H1 (cell line): ENCODE measurements around the gene CCDC40. TPM values are rescaled to one million over a fixed set of nuclear protein-coding genes. Genes with fewer than 3 reads are reported as not detected.

Source experiments
- CTCF ChIA-PET: fragments of 300-600 bp; sonication (Branson Sonifier 250); formaldehyde crosslinking; loops from one replicate; lab custom pipeline; 2021; ENCODE audit not compliant: partially characterized antibody; lab: Charles Lee
- POLR2A ChIA-PET: fragments of 300-600 bp; sonication (Branson Sonifier 250); formaldehyde crosslinking; loops from one replicate; lab custom pipeline; 2021; ENCODE audit warnings: inconsistent platforms; ENCODE audit not compliant: partially characterized antibody; lab: Charles Lee
- DNase-seq, 2 experiments: peaks; one replicate each; pipeline versions ENCODE4 v3.0.0 to v3.0.0-alpha.2; 2010 to 2022; ENCODE audit warnings: low spot score in 2 of 2, low read depth in 1 of 2, mixed read lengths in 1 of 2
- FAIRE-seq: peaks from 2 replicates; lab custom pipeline; 2011; peaks lifted over from hg19 to GRCh38; lab: Jason Lieb, UNC
- H2AFZ ChIP-seq: 2 replicates; pipeline ENCODE4 v1.8.1; 2012; ENCODE audit warnings: low read length, inconsistent platforms
- H2AK5ac ChIP-seq: 2 replicates; pipeline ENCODE4 v1.6.1; 2013; ENCODE audit warnings: low read depth, low read length
- H2BK120ac ChIP-seq: replicated peaks from 2 replicates; pipeline ENCODE3; 2013; ENCODE audit warnings: low read depth, low read length, inconsistent platforms
- H2BK12ac ChIP-seq: 2 replicates; pipeline ENCODE4 v1.6.1; 2013; ENCODE audit warnings: low read depth, low read length
- H2BK15ac ChIP-seq: 2 replicates; pipeline ENCODE4 v1.6.1; 2013; ENCODE audit warnings: low read length
- H2BK20ac ChIP-seq: 2 replicates; pipeline ENCODE4 v1.6.1; 2013; ENCODE audit warnings: low read length
- H2BK5ac ChIP-seq: 2 replicates; pipeline ENCODE4 v1.6.1; 2013; ENCODE audit warnings: low read depth, low read length
- H3K14ac ChIP-seq: 2 replicates; pipeline ENCODE4 v1.6.1; 2013; ENCODE audit warnings: inconsistent platforms; ENCODE audit not compliant: insufficient read length
- H3K18ac ChIP-seq: 2 replicates; pipeline ENCODE4 v1.6.1; 2013; ENCODE audit warnings: low read length; ENCODE audit errors: extremely low read depth
- H3K23ac ChIP-seq: 2 replicates; pipeline ENCODE4 v1.6.1; 2013; ENCODE audit warnings: inconsistent platforms; ENCODE audit not compliant: insufficient read length
- H3K23me2 ChIP-seq: 2 replicates; pipeline ENCODE4 v1.6.1; 2013; ENCODE audit warnings: low read depth, low read length
- H3K27ac ChIP-seq: 2 replicates; pipeline ENCODE4 v1.6.1; 2011; ENCODE audit warnings: low read depth, low read length, inconsistent platforms
- H3K27me3 ChIP-seq, 4 experiments: replicated peaks in 1 of 4; 1 replicate in 1 of 4; 2 replicates in 3 of 4; pipeline versions ENCODE4 v1.6.1 to v1.8.1; 2011 to 2013; ENCODE audit warnings: low read length in 3 of 4, mild to moderate bottlenecking in 3 of 4, inconsistent platforms in 2 of 4, mixed read lengths in 2 of 4, moderate library complexity in 1 of 4; ENCODE audit not compliant: control insufficient read depth in 3 of 4, insufficient read depth in 3 of 4; ENCODE audit errors: extremely low read depth in 1 of 4
- H3K36me3 ChIP-seq, 4 experiments: 2 replicates each; pipeline versions ENCODE4 v1.6.1 to v1.8.1; 2011 to 2013; ENCODE audit warnings: mild to moderate bottlenecking in 4 of 4, low read length in 3 of 4, moderate library complexity in 2 of 4, control low read depth in 1 of 4, inconsistent platforms in 1 of 4; ENCODE audit not compliant: insufficient read depth in 4 of 4, control insufficient read depth in 2 of 4
- H3K4ac ChIP-seq: replicated peaks from 2 replicates; pipeline ENCODE3; 2013; ENCODE audit warnings: low read length, low read depth, mixed read lengths, inconsistent platforms; ENCODE audit not compliant: insufficient read length
- H3K4me1 ChIP-seq, 4 experiments: replicated peaks in 1 of 4; 1 replicate in 1 of 4; 2 replicates in 3 of 4; pipeline versions ENCODE4 v1.6.1 to v1.8.1; 2011 to 2013; ENCODE audit warnings: low read length in 3 of 4, inconsistent platforms in 2 of 4, mixed read lengths in 1 of 4; ENCODE audit not compliant: insufficient read depth in 4 of 4, control insufficient read depth in 3 of 4
- H3K4me2 ChIP-seq, 2 experiments: 2 replicates each; pipeline versions ENCODE4 v1.6.1 to v1.8.1; 2011 to 2013; ENCODE audit warnings: low read depth in 2 of 2, low read length in 2 of 2, control low read depth in 1 of 2, inconsistent platforms in 1 of 2, mild to moderate bottlenecking in 1 of 2; ENCODE audit not compliant: insufficient read depth in 1 of 2
- H3K4me3 ChIP-seq, 4 experiments: fragments of 200-600, 300-600 bp in 1 of 4; sonication (generic), shearing (Covaris generic), sonication (Bioruptor Twin) in 1 of 4; 2 replicates each; pipeline versions ENCODE4 v1.5.1 to v1.8.1; 2011 to 2016; ENCODE audit warnings: low read length in 4 of 4, low read depth in 3 of 4, control low read depth in 2 of 4, inconsistent platforms in 2 of 4, mild to moderate bottlenecking in 2 of 4, mixed read lengths in 1 of 4, moderate library complexity in 1 of 4; ENCODE audit not compliant: insufficient read depth in 2 of 4; ENCODE audit errors: extremely low read depth in 1 of 4
- H3K56ac ChIP-seq: replicated peaks from 2 replicates; pipeline ENCODE3; 2013; ENCODE audit warnings: low read depth, mild to moderate bottlenecking, mixed read lengths, low read length, inconsistent platforms; ENCODE audit not compliant: insufficient read length
- H3K79me1 ChIP-seq: 2 replicates; pipeline ENCODE4 v1.6.1; 2013; ENCODE audit warnings: low read depth, low read length, control low read depth
- H3K79me2 ChIP-seq, 2 experiments: 2 replicates each; pipeline versions ENCODE4 v1.6.1 to v1.8.1; 2012 to 2013; ENCODE audit warnings: low read length in 2 of 2, mild to moderate bottlenecking in 2 of 2, inconsistent platforms in 1 of 2; ENCODE audit not compliant: insufficient read depth in 2 of 2, control insufficient read depth in 1 of 2
- H3K9ac ChIP-seq, 4 experiments: replicated peaks in 1 of 4; 1 replicate in 1 of 4; 2 replicates in 3 of 4; pipeline versions ENCODE4 v1.6.1 to v1.8.1; 2011 to 2013; ENCODE audit warnings: low read depth in 3 of 4, low read length in 3 of 4, control low read depth in 2 of 4, mild to moderate bottlenecking in 2 of 4, moderate library complexity in 2 of 4, inconsistent platforms in 1 of 4; ENCODE audit errors: extremely low read depth in 1 of 4
- H3K9me3 ChIP-seq, 2 experiments: 2 replicates each; pipeline versions ENCODE4 v1.6.1 to v1.8.1; 2012 to 2013; ENCODE audit warnings: mild to moderate bottlenecking in 2 of 2, moderate library complexity in 2 of 2, control low read depth in 1 of 2, inconsistent platforms in 1 of 2, low read depth in 1 of 2, low read length in 1 of 2, mixed read lengths in 1 of 2; ENCODE audit not compliant: insufficient read depth in 2 of 2
- H4K20me1 ChIP-seq, 2 experiments: replicated peaks in 1 of 2; 2 replicates each; pipeline versions ENCODE3 to v1.8.1; 2011 to 2013; ENCODE audit warnings: inconsistent platforms in 2 of 2, low read length in 2 of 2, mild to moderate bottlenecking in 1 of 2; ENCODE audit not compliant: insufficient read depth in 2 of 2, control insufficient read depth in 1 of 2
- H4K5ac ChIP-seq: 2 replicates; pipeline ENCODE4 v1.6.1; 2013; ENCODE audit warnings: low read length, low read depth, mixed read lengths, inconsistent platforms; ENCODE audit not compliant: insufficient read length
- H4K8ac ChIP-seq: 2 replicates; pipeline ENCODE4 v1.8.0; 2013; ENCODE audit warnings: mild to moderate bottlenecking, moderate library complexity, low read length, inconsistent platforms; ENCODE audit not compliant: insufficient read depth; ENCODE audit errors: extremely low read depth
- H4K91ac ChIP-seq: replicated peaks from 2 replicates; pipeline ENCODE3; 2013; ENCODE audit warnings: low read length, mixed read lengths, inconsistent platforms; ENCODE audit not compliant: insufficient read length
- ASH2L ChIP-seq: fragments of 200-600, 300-600 bp; sonication (generic); IDR thresholded peaks from one replicate; pipeline ENCODE4 v1.7.1; 2017; ENCODE audit warnings: low read length
- BACH1 ChIP-seq: IDR thresholded peaks from 2 replicates; pipeline ENCODE4 v1.6.1; 2012; ENCODE audit warnings: low read length, improper control_type of control experiment
- CEBPB ChIP-seq: IDR thresholded peaks from 2 replicates; pipeline ENCODE4 v1.6.1; 2012; ENCODE audit warnings: low read depth, low read length
- EGR1 ChIP-seq: IDR thresholded peaks from 2 replicates; pipeline ENCODE4 v1.6.1; 2011; ENCODE audit warnings: low read depth, low read length, borderline replicate concordance
- EP300 ChIP-seq, 2 experiments: IDR thresholded peaks; 1 replicate in 1 of 2; 2 replicates in 1 of 2; pipeline ENCODE4 v1.6.1; 2011 to 2012; ENCODE audit warnings: low read depth in 2 of 2, low read length in 2 of 2, mild to moderate bottlenecking in 2 of 2, borderline replicate concordance in 1 of 2, inconsistent platforms in 1 of 2, moderate library complexity in 1 of 2
- PHF8 ChIP-seq: fragments of 200-600 bp; sonication (generic); conservative IDR thresholded peaks from 2 replicates; pipeline ENCODE4 v1.7.1; 2012; ENCODE audit warnings: low read depth, mild to moderate bottlenecking, inconsistent platforms, low read length, moderate library complexity
- POLR2A ChIP-seq, 2 experiments: IDR thresholded peaks; 1 replicate in 1 of 2; 2 replicates in 1 of 2; pipeline ENCODE4 v1.6.1; 2011; ENCODE audit warnings: low read depth in 2 of 2, low read length in 2 of 2, mild to moderate bottlenecking in 2 of 2; ENCODE audit errors: control extremely low read depth in 1 of 2
- RAD21 ChIP-seq, 2 experiments: IDR thresholded peaks in 1 of 2; conservative IDR thresholded peaks in 1 of 2; 2 replicates each; pipeline ENCODE4 v1.6.1; 2011; ENCODE audit warnings: low read depth in 2 of 2, low read length in 2 of 2, improper control_type of control experiment in 1 of 2, inconsistent platforms in 1 of 2, mild to moderate bottlenecking in 1 of 2, moderate library complexity in 1 of 2
- RNF2 ChIP-seq: fragments of 200-900, 300-1000 bp; sonication (generic); IDR thresholded peaks from 2 replicates; pipeline ENCODE4 v1.7.1; 2016; ENCODE audit warnings: borderline replicate concordance, low read depth, mild to moderate bottlenecking, antibody characterized with exemption, low read length; ENCODE audit not compliant: poor library complexity, severe bottlenecking; ENCODE audit errors: missing control alignments
- TAF7 ChIP-seq: optimal IDR thresholded peaks from 2 replicates; pipeline ENCODE3; 2011; ENCODE audit warnings: low read depth, mild to moderate bottlenecking, inconsistent platforms, low read length, moderate library complexity, borderline replicate concordance
- TBP ChIP-seq: IDR thresholded peaks from 2 replicates; pipeline ENCODE4 v1.6.1; 2011; ENCODE audit warnings: low read depth, low read length, improper control_type of control experiment
- TEAD4 ChIP-seq: IDR thresholded peaks from 2 replicates; pipeline ENCODE4 v1.6.1; 2012; ENCODE audit warnings: low read depth, low read length, inconsistent platforms, mixed read lengths
- WGBS, 2 experiments: shearing (Covaris generic) in 1 of 2; methylation state at CpG; one replicate each; pipeline versions ENCODE4 v1.1.6 to v1.1.7; 2013 to 2015; ENCODE audit warnings: low lambda C conversion rate in 2 of 2, mixed read lengths in 2 of 2, inconsistent platforms in 1 of 2, low coverage in 1 of 2, missing lambda C conversion rate in 1 of 2; ENCODE audit not compliant: insufficient replicate concordance in 2 of 2, insufficient coverage in 1 of 2, insufficient read length in 1 of 2; ENCODE audit errors: extremely low coverage in 1 of 2, missing lambda C conversion rate in 1 of 2; 5-methylcytosine and 5-hydroxymethylcytosine counted together
- polyA plus RNA-seq, 7 experiments: library from polyadenylated mRNA; depleted of rRNA in 3 of 7; stranded (reverse) in 5 of 7; unstranded in 2 of 7; fragments of >200 nt in 5 of 7; fragments of 200-250 nt in 2 of 7; gene quantifications; 1 replicate in 5 of 7; 2 replicates in 1 of 7; 4 replicates in 1 of 7; pipeline versions ENCODE4 v1.2.1 to v1.2.3, GENCODE V29; 2011 to 2013; ENCODE audit warnings: missing spikeins in 2 of 7, mixed read lengths in 2 of 7
- total RNA-seq: library from RNA; stranded (reverse); fragmentation: NEBNext Ultra II Directional; extraction: Animal tissue kit (Norgen Biotek cat#: 25700); gene quantifications from 2 replicates; pipeline ENCODE4 v1.2.1, GENCODE V29; 2021

Gene CCDC40
- total and polyA plus RNA-seq, 2 of the 8 experiments (the other 6 are each of a cell fraction or from before 2014, with no cell fraction given): 4.1 to 11.5 TPM

DNA sequence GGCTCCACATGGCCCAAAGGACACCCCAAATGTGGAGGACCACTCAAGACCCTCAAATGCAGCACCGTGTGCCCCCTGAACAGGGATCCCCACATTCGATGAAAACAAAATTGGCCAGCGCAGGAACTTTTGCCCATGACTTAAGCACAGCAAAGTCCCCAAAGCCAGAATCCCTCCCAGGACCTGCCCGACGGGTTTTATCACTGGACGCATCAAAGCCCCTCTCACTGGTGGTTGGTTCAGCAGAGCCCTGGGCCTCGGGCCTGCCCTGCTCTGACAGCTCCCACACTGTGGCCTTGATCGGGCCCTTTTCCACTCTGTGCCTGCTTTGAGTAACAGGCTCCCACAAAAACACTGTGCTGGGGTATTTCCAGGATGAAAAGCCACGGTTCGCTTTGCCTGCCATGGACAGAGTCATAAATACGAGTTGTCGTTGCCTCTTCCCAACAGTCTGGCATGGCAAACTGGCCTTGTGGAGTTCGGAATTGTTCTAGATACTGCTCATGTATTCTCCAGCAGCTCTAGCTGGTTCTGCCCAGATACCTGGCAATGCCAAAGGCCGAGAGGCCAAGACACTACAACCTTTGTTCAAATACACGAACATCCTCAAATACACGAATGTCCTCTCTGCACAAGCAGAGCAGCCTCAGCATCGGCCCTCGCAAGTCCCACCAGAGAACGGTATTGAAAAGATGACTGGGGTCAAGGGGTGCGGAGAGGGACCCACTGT is 47.2 kb upstream of the CCDC40 start:
- Histone ChIP-seq H4K8ac (no peak overlapping the region), H3K79me1 (peaks cover 11% of the 10 kb centered on the region), H3K23ac (no peak overlapping the region), H3K4me3 (no peak overlapping the region), H2AFZ (no peak overlapping the region), H3K23me2 (no peaks in the 10 kb centered on the region), H3K9me3 (no peaks in the 10 kb centered on the region), H3K4me2 (no peak overlapping the region; a peak in 1 of 4 replicates), H3K4ac (no peak overlapping the region), H3K79me2 (peaks cover 0 to 26% of the 10 kb centered on the region in 2 experiments; a peak in 1 of 4 replicates), H2BK20ac (no peak overlapping the region), H3K27ac (no peak overlapping the region), H3K18ac (no peak overlapping the region), H2BK120ac (no peak overlapping the region), H4K20me1 (peaks cover 11 to 17% of the 10 kb centered on the region in 2 experiments), H3K9ac (no peak overlapping the region), H3K14ac (no peak overlapping the region), H2BK12ac (no peak overlapping the region; the same call in 1 of the 2 replicates), H4K5ac (no peak overlapping the region), H3K4me1 (peaks cover 15 to 37% (median 28%) of the 10 kb centered on the region in 4 experiments), H3K56ac (no peak overlapping the region), H2AK5ac (no peak overlapping the region), H3K27me3 (peaks cover 0 to 2% (median 0%) of the 10 kb centered on the region in 4 experiments; a peak in 2 of 7 replicates), H2BK5ac (no peak overlapping the region), H2BK15ac (no peak overlapping the region), H3K36me3 (peaks cover 0 to 2% (median 0%) of the 10 kb centered on the region in 4 experiments; a peak in 1 of 8 replicates), H4K91ac (no peak overlapping the region)
- ChIA-PET POLR2A (interaction anchor here (0.5 to 2.6 kb wide), 2 partner anchors 38 to 40 kb away, joined by 3 to 12 read pairs; no protein-coding TSS in a partner anchor), CTCF (interaction anchor here (0.8 to 5.2 kb wide), 6 partner anchors 14 to 181 kb away, joined by 3 to 29 read pairs (median 6); no protein-coding TSS in a partner anchor)
- FAIRE-seq (no peak), DNase-seq (no peak)
- WGBS, 2 experiments: 88% methylated on average over 20 of the region's 20 CpGs; no CpG with 5 or more reads in 1 of the 2 experiments
- TF ChIP-seq EGR1 (no peak), ASH2L (no peak), CEBPB (no peak), POLR2A (IDR thresholded peaks at IDR 0.05; ENCODE audit: control extremely low read depth in 1 of 2, low read depth in 2 of 2, low read length in 2 of 2) (no peak), RNF2 (no peak), RAD21 (IDR thresholded peaks at IDR 0.05 in 1 of 2, conservative IDR thresholded peaks at IDR 0.05 in 1 of 2; ENCODE audit: low read depth in 2 of 2, low read length in 2 of 2) (no peak), TAF7 (no peak), TBP (no peak), PHF8 (no peak), EP300 (IDR thresholded peaks at IDR 0.05; ENCODE audit: borderline replicate concordance in 1 of 2, low read depth in 2 of 2, low read length in 2 of 2) (no peak), BACH1 (no peak), TEAD4 (no peak)
